HEK293 (cell line): ENCODE data around the gene DNAH5.

Experiments
- CTCF ChIA-PET: fragments of 350-600 bp; formaldehyde crosslinking; extraction: SDS; loops from one replicate; lab custom pipeline; 2021; ENCODE audit warnings: antibody characterized with exemption; lab: Yijun Ruan, JAX
- POLR2A ChIA-PET: fragments of 300-600 bp; formaldehyde crosslinking; extraction: SDS; loops from one replicate; lab custom pipeline; 2020; ENCODE audit warnings: antibody characterized with exemption, inconsistent platforms; lab: Yijun Ruan, JAX
- H3K27ac ChIP-seq: fragments of 200-500 bp; sonication (Bioruptor generic); 2 replicates; pipeline ENCODE4 v1.5.1; 2014; ENCODE audit warnings: low read depth, low read length, control low read depth, inconsistent platforms; ENCODE audit errors: extremely low read depth
- H3K36me3 ChIP-seq, 2 experiments: fragments of 200-500 bp in 1 of 2; sonication (Bioruptor generic) in 1 of 2; 1 replicate in 1 of 2; 2 replicates in 1 of 2; pipeline ENCODE4 v1.5.1; 2014 to 2017; ENCODE audit warnings: inconsistent platforms in 2 of 2, low read length in 2 of 2; ENCODE audit not compliant: control insufficient read depth in 2 of 2, insufficient read depth in 1 of 2
- H3K4me1 ChIP-seq: fragments of 200-500 bp; sonication (Bioruptor generic); 2 replicates; pipeline ENCODE4 v1.5.1; 2014; ENCODE audit warnings: mild to moderate bottlenecking, low read length, inconsistent platforms; ENCODE audit not compliant: control insufficient read depth, insufficient read depth
- H3K4me3 ChIP-seq: 2 replicates; pipeline ENCODE4 v1.5.1; 2011; ENCODE audit warnings: low read depth, mild to moderate bottlenecking, control low read depth, low read length, moderate library complexity
- H3K9me3 ChIP-seq: fragments of 200-500 bp; sonication (Bioruptor generic); 2 replicates; pipeline ENCODE4 v1.5.1; 2014; ENCODE audit warnings: low read depth, low read length, inconsistent platforms; ENCODE audit not compliant: control insufficient read depth, insufficient read depth
- BCL11B ChIP-seq: fragments of 450-650 bp; formaldehyde crosslinking; IDR thresholded peaks from 2 replicates; pipeline ENCODE4 v1.5.1; 2016; ENCODE audit warnings: low read depth, missing biosample characterization, missing genetic modification characterization
- EGR2 ChIP-seq: fragments of 450-650 bp; formaldehyde crosslinking; IDR thresholded peaks from 2 replicates; pipeline ENCODE4 v1.5.1; 2016; ENCODE audit warnings: low read depth, missing biosample characterization, missing genetic modification characterization
- GLI4 ChIP-seq: fragments of 450-650 bp; formaldehyde crosslinking; IDR thresholded peaks from 2 replicates; pipeline ENCODE4 v1.5.1; 2016; ENCODE audit warnings: missing biosample characterization, missing genetic modification characterization
- GLIS1 ChIP-seq: fragments of 450-650 bp; formaldehyde crosslinking; IDR thresholded peaks from 2 replicates; pipeline ENCODE4 v1.5.1; 2016; ENCODE audit warnings: missing biosample characterization, missing genetic modification characterization
- KLF7 ChIP-seq: fragments of 450-650 bp; formaldehyde crosslinking; IDR thresholded peaks from 2 replicates; pipeline ENCODE4 v1.5.1; 2016; ENCODE audit warnings: missing biosample characterization, missing genetic modification characterization, borderline replicate concordance
- YY1 ChIP-seq: fragments of 450-650 bp; formaldehyde crosslinking; IDR thresholded peaks from 2 replicates; pipeline ENCODE4 v1.5.1; 2018; ENCODE audit warnings: missing biosample characterization, missing genetic modification characterization
- ZNF221 ChIP-seq: fragments of 450-650 bp; formaldehyde crosslinking; IDR thresholded peaks from 2 replicates; pipeline ENCODE4 v1.5.1; 2017; ENCODE audit warnings: missing biosample characterization, missing genetic modification characterization, borderline replicate concordance
- ZNF324 ChIP-seq: fragments of 450-650 bp; formaldehyde crosslinking; IDR thresholded peaks from 2 replicates; pipeline ENCODE4 v1.5.1; 2016; ENCODE audit warnings: missing biosample characterization, missing genetic modification characterization
- ZNF354C ChIP-seq: fragments of 450-650 bp; formaldehyde crosslinking; IDR thresholded peaks from 2 replicates; pipeline ENCODE4 v1.5.1; 2016; ENCODE audit warnings: missing biosample characterization, missing genetic modification characterization, low read depth, borderline replicate concordance
- ZNF37A ChIP-seq: fragments of 450-650 bp; IDR thresholded peaks from 2 replicates; pipeline ENCODE4 v1.5.1; 2018; ENCODE audit warnings: missing biosample characterization, missing genetic modification characterization
- ZNF416 ChIP-seq: fragments of 450-650 bp; formaldehyde crosslinking; IDR thresholded peaks from 2 replicates; pipeline ENCODE4 v1.5.1; 2016; ENCODE audit warnings: missing biosample characterization, missing genetic modification characterization
- ZNF513 ChIP-seq: fragments of 450-650 bp; IDR thresholded peaks from 2 replicates; pipeline ENCODE4 v1.5.1; 2018; ENCODE audit warnings: missing biosample characterization, missing genetic modification characterization
- ZNF529 ChIP-seq: fragments of 450-650 bp; formaldehyde crosslinking; IDR thresholded peaks from 2 replicates; pipeline ENCODE4 v1.5.1; 2017; ENCODE audit warnings: missing genetic modification characterization, missing biosample characterization; ENCODE audit not compliant: insufficient replicate concordance
- ZNF549 ChIP-seq: fragments of 450-650 bp; IDR thresholded peaks from 2 replicates; pipeline ENCODE4 v1.5.1; 2018; ENCODE audit warnings: missing biosample characterization, missing genetic modification characterization, mild to moderate bottlenecking, inconsistent platforms, moderate library complexity
- ZNF623 ChIP-seq: fragments of 450-650 bp; formaldehyde crosslinking; IDR thresholded peaks from 2 replicates; pipeline ENCODE4 v1.5.1; 2016; ENCODE audit warnings: missing biosample characterization, missing genetic modification characterization
- ZNF626 ChIP-seq: fragments of 450-650 bp; sonication (Bioruptor Pico); formaldehyde crosslinking; IDR thresholded peaks from 2 replicates; pipeline ENCODE4 v1.5.1; 2018; ENCODE audit warnings: missing biosample characterization, missing genetic modification characterization, inconsistent platforms
- ZNF664 ChIP-seq: fragments of 450-650 bp; formaldehyde crosslinking; IDR thresholded peaks from 2 replicates; pipeline ENCODE4 v1.5.1; 2016; ENCODE audit warnings: missing biosample characterization, missing genetic modification characterization
- ZNF670 ChIP-seq: fragments of 450-650 bp; formaldehyde crosslinking; IDR thresholded peaks from 2 replicates; pipeline ENCODE4 v1.5.1; 2016; ENCODE audit warnings: missing biosample characterization, missing genetic modification characterization, low read depth
- ZNF692 ChIP-seq: fragments of 450-650 bp; formaldehyde crosslinking; IDR thresholded peaks from 2 replicates; pipeline ENCODE4 v1.5.1; 2016; ENCODE audit warnings: missing biosample characterization, missing genetic modification characterization
- TF ChIP-seq, protein P1 (sequence below): fragments of 450-650 bp; formaldehyde crosslinking; IDR thresholded peaks from 2 replicates; pipeline ENCODE4 v1.5.1; 2016; ENCODE audit warnings: missing biosample characterization, missing genetic modification characterization
- TF ChIP-seq, protein P2 (sequence below): fragments of 450-650 bp; formaldehyde crosslinking; IDR thresholded peaks from 2 replicates; pipeline ENCODE4 v1.5.1; 2016; ENCODE audit warnings: missing biosample characterization, missing genetic modification characterization
- TF ChIP-seq, protein P3 (sequence below): fragments of 450-650 bp; formaldehyde crosslinking; IDR thresholded peaks from 2 replicates; pipeline ENCODE4; 2016; ENCODE audit warnings: missing biosample characterization, missing genetic modification characterization
- TF ChIP-seq, protein P4 (sequence below): fragments of 450-650 bp; formaldehyde crosslinking; IDR thresholded peaks from 2 replicates; pipeline ENCODE4 v1.5.1; 2016; ENCODE audit warnings: missing biosample characterization, missing genetic modification characterization, borderline replicate concordance

Gene DNAH5

GRCh38 chr5:13943676-13944075 is 812 bp downstream of the DNAH5 start (continued):
- TF ChIP-seq, protein P1, sequence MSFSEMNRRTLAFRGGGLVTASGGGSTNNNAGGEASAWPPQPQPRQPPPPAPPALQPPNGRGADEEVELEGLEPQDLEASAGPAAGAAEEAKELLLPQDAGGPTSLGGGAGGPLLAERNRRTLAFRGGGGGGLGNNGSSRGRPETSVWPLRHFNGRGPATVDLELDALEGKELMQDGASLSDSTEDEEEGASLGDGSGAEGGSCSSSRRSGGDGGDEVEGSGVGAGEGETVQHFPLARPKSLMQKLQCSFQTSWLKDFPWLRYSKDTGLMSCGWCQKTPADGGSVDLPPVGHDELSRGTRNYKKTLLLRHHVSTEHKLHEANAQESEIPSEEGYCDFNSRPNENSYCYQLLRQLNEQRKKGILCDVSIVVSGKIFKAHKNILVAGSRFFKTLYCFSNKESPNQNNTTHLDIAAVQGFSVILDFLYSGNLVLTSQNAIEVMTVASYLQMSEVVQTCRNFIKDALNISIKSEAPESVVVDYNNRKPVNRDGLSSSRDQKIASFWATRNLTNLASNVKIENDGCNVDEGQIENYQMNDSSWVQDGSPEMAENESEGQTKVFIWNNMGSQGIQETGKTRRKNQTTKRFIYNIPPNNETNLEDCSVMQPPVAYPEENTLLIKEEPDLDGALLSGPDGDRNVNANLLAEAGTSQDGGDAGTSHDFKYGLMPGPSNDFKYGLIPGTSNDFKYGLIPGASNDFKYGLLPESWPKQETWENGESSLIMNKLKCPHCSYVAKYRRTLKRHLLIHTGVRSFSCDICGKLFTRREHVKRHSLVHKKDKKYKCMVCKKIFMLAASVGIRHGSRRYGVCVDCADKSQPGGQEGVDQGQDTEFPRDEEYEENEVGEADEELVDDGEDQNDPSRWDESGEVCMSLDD (tag by site-specific recombination) = no peak
- no peak for TF ChIP-seq ZNF221 (tag by site-specific recombination)
- no peak for TF ChIP-seq ZNF692
- TF ChIP-seq ZNF670 (tag by site-specific recombination) = no peak
- TF ChIP-seq ZNF324 (tag by site-specific recombination) = no peak
- TF ChIP-seq, protein P2, sequence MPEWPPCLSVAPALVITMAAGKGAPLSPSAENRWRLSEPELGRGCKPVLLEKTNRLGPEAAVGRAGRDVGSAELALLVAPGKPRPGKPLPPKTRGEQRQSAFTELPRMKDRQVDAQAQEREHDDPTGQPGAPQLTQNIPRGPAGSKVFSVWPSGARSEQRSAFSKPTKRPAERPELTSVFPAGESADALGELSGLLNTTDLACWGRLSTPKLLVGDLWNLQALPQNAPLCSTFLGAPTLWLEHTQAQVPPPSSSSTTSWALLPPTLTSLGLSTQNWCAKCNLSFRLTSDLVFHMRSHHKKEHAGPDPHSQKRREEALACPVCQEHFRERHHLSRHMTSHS = no peak
- TF ChIP-seq GLI4 (tag by site-specific recombination) = no peak
- TF ChIP-seq ZNF513 (tag by site-specific recombination) = no peak
- TF ChIP-seq ZNF529 (tag by site-specific recombination) = no peak
- TF ChIP-seq YY1 (tag by site-specific recombination) = no peak

DNA sequence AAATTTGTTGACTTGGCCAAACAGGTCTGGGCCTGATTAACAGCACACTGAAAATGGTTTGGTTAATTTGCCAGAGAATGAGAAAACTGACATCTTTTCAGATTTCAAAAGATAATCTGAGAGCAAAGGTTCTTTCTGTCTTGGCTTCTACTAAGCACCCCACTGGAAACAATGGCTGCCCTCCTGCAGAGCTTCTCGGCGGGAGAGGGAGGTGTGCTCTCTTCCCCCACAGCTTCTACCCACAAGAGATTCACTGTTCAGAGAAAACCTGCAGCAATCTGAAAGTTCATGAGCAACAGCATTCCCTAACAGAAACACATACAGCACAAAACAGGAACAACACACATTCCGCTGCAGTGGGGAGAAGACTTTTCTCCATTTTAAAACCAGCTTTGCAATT is 3.0 kb downstream of the DNAH5 start:
- Histone ChIP-seq H3K9me3 (no peaks in the 10 kb centered on the region), H3K36me3 (no peaks in the 10 kb centered on the region), H3K4me1 (no peaks in the 10 kb centered on the region), H3K4me3 (no peak overlapping the region), H3K27ac (no peak overlapping the region)
- CTCF ChIA-PET = no interaction called here
- TF ChIP-seq GLIS1 (peak; percentile 20; the same call in 1 of the 2 replicates), ZNF549 (tag by site-specific recombination) (no peak)
- POLR2A ChIA-PET = no interaction called here

- Histone ChIP-seq H3K9me3 (no peaks in the 10 kb centered on the region; the same call in 1 of the 2 replicates), H3K4me3 (no peak overlapping the region), H3K27ac (no peak overlapping the region), H3K4me1 (no peaks in the 10 kb centered on the region), H3K36me3 (no peaks in the 10 kb centered on the region)
- ChIA-PET POLR2A (no interaction called here), CTCF (interaction anchor here (0.7 to 0.9 kb wide), 2 partner anchors 11 to 1076 kb away, joined by 3 read pairs; no protein-coding TSS in a partner anchor)
- no peak for TF ChIP-seq ZNF623 (tag by site-specific recombination)
- TF ChIP-seq, protein P3, sequence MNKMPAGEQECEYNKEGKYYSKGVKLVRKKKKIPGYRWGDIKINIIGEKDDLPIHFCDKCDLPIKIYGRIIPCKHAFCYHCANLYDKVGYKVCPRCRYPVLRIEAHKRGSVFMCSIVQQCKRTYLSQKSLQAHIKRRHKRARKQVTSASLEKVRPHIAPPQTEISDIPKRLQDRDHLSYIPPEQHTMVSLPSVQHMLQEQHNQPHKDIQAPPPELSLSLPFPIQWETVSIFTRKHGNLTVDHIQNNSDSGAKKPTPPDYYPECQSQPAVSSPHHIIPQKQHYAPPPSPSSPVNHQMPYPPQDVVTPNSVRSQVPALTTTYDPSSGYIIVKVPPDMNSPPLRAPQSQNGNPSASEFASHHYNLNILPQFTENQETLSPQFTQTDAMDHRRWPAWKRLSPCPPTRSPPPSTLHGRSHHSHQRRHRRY (tag by site-specific recombination) = no peak
- TF ChIP-seq ZNF37A (tag by site-specific recombination) = no peak
- TF ChIP-seq EGR2 (tag by site-specific recombination) = no peak
- TF ChIP-seq BCL11B (tag by site-specific recombination) = no peak
- TF ChIP-seq ZNF416 = no peak
- no peak for TF ChIP-seq ZNF354C (tag by site-specific recombination)
- TF ChIP-seq, protein P4, sequence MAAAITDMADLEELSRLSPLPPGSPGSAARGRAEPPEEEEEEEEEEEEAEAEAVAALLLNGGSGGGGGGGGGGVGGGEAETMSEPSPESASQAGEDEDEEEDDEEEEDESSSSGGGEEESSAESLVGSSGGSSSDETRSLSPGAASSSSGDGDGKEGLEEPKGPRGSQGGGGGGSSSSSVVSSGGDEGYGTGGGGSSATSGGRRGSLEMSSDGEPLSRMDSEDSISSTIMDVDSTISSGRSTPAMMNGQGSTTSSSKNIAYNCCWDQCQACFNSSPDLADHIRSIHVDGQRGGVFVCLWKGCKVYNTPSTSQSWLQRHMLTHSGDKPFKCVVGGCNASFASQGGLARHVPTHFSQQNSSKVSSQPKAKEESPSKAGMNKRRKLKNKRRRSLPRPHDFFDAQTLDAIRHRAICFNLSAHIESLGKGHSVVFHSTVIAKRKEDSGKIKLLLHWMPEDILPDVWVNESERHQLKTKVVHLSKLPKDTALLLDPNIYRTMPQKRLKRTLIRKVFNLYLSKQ (tag by site-specific recombination) = no peak
- no peak for TF ChIP-seq ZNF626 (tag by site-specific recombination)
- TF ChIP-seq KLF7 (tag by site-specific recombination) = no peak
- TF ChIP-seq ZNF664 = no peak
- no peak for TF ChIP-seq ZNF324 (tag by site-specific recombination)
Observed at GRCh38 chr5:13939638-13940037, 4.8 kb downstream of the DNAH5 start.
